ENCODE data around the gene PLAC8L1. TPM values are rescaled to one million over a fixed set of nuclear protein-coding genes. Genes with fewer than 3 reads are reported as not detected.

The PLAC8L1 gene
- total RNA-seq, 1 experiment from 2014 or later: 2.7 TPM

DNA sequence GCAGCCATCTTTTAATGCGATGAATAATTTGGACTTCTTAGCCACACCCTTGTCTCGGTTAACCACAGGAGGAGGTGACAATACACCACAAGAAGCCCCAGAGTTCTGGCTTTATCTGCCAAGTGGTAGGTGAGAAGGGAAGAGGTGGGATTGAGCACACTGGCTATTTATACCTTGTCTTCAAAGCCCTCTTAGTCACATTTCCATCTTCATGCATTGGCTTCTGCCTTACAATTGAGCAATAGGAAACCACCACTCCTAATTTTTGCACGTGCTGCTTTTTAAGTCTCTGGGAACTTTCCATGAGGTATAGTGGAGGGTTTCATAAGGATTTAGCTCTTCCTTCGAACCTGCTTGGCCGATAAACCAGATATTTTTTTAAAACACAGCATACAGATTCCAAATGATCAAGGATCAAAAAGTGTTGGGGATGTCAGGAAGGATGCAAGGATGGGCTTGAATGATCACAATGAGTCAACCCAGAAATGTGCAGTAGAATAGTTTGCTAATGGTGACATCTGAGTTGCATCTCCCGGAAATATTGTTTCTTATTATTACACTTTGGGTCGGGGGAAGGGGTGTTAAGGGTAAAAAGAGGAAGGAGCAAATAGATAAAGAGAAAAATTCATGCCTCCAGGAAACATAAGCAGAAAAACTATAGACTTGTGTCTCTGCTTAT, 25.5 kb downstream of the PLAC8L1 start:
- no peaks in the 10 kb centered on the region for H3K9me3 ChIP-seq (ENCODE audit: low read depth, low read length, poor library complexity, severe bottlenecking)
- intact Hi-C loops (cut with micrococcal nuclease; ENCODE audit: unreplicated experiment): loop anchor here (10.0 kb wide), 1 partner anchor 345 kb away; no protein-coding TSS in a partner anchor
- H3K27me3 ChIP-seq (replicated peaks; ENCODE audit: insufficient read depth, low read depth, low read length, poor library complexity): no peaks in the 10 kb centered on the region
- BruUV-seq (replicated peaks): TSS peak; percentile 8
- H3K27ac ChIP-seq (ENCODE audit: low read depth, low read length, poor library complexity, severe bottlenecking): no peak overlapping the region
- CTCF ChIA-PET: no interaction called here
- H3K36me3 ChIP-seq (ENCODE audit: insufficient read depth, low read length, poor library complexity, severe bottlenecking): no peaks in the 10 kb centered on the region
- no peaks in the 10 kb centered on the region for H3K4me1 ChIP-seq (ENCODE audit: insufficient read depth, low read length, poor library complexity, severe bottlenecking)
- POLR2A ChIA-PET (ENCODE audit: low non-redundant PET): no interaction called here
- no peak overlapping the region for H3K4me3 ChIP-seq (ENCODE audit: low read depth, low read length, poor library complexity, severe bottlenecking)
- DNase-seq (ENCODE audit: low spot score): no peak
- TF ChIP-seq, protein P1, sequence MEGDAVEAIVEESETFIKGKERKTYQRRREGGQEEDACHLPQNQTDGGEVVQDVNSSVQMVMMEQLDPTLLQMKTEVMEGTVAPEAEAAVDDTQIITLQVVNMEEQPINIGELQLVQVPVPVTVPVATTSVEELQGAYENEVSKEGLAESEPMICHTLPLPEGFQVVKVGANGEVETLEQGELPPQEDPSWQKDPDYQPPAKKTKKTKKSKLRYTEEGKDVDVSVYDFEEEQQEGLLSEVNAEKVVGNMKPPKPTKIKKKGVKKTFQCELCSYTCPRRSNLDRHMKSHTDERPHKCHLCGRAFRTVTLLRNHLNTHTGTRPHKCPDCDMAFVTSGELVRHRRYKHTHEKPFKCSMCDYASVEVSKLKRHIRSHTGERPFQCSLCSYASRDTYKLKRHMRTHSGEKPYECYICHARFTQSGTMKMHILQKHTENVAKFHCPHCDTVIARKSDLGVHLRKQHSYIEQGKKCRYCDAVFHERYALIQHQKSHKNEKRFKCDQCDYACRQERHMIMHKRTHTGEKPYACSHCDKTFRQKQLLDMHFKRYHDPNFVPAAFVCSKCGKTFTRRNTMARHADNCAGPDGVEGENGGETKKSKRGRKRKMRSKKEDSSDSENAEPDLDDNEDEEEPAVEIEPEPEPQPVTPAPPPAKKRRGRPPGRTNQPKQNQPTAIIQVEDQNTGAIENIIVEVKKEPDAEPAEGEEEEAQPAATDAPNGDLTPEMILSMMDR (conservative IDR thresholded peaks at IDR 0.05; ENCODE audit: low read depth, low read length): no peak
- TF ChIP-seq EZH2 (IDR thresholded peaks at IDR 0.05; ENCODE audit: borderline replicate concordance, low read depth, low read length, poor library complexity, severe bottlenecking): no peak

DNA sequence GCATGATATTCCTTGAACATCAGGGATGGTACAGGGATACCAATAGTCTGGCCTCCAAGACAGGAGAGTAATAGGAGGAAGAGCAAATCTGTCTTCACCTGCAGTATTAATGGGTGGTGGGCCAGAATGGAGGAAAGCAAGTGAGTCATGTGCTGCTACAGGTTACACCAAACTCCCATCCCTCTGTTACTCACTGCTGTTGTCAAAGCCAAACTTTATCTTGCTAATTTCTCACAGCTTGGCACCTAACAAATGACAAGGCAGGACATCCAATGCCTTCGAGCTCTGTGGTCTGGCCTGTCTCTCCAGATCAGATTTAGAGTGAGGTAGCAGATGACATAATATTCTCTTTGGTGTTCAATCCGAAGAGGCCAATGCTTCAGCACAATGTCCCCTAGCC, 26.8 kb downstream of the PLAC8L1 start:
- Histone ChIP-seq H3K36me3 (ENCODE audit: insufficient read depth, low read length, poor library complexity, severe bottlenecking) (no peaks in the 10 kb centered on the region), H3K9me3 (ENCODE audit: low read depth, low read length, poor library complexity, severe bottlenecking) (no peaks in the 10 kb centered on the region), H3K4me1 (ENCODE audit: insufficient read depth, low read length, poor library complexity, severe bottlenecking) (no peaks in the 10 kb centered on the region), H3K4me3 (ENCODE audit: low read depth, low read length, poor library complexity, severe bottlenecking) (no peak overlapping the region), H3K27ac (ENCODE audit: low read depth, low read length, poor library complexity, severe bottlenecking) (no peak overlapping the region), H3K27me3 (replicated peaks; ENCODE audit: insufficient read depth, low read depth, low read length, poor library complexity) (no peaks in the 10 kb centered on the region)
- intact Hi-C loops (cut with micrococcal nuclease; ENCODE audit: unreplicated experiment): loop anchor here (10.0 kb wide), 1 partner anchor 346 kb away; no protein-coding TSS in a partner anchor
- TF ChIP-seq EZH2 (IDR thresholded peaks at IDR 0.05; ENCODE audit: borderline replicate concordance, low read depth, low read length, poor library complexity, severe bottlenecking): no peak
- no TSS peak for BruUV-seq (replicated peaks)
- no peak for DNase-seq (ENCODE audit: low spot score)
- ChIA-PET POLR2A (ENCODE audit: low non-redundant PET) (no interaction called here), CTCF (no interaction called here)

DNA sequence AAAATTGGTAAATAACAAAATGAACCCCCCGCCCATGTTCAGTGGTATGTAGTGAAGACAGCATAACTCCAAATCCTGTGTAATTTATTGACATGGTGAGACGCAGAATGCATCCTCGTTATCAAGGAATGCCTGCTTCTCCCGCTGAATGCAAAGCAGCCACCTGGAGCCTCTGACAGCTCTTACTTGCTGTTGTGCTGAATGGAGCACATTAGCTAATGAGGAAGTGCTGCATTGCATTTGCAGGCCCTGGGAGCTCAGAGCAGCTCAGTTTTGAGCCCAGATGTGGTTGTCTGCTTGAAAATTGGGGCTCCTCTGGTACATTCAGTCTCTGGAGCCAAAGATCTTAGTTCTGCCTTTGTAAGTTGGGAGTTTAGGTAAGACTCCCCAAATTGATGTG, 28.9 kb downstream of the PLAC8L1 start:
- no TSS peak for BruUV-seq (replicated peaks)
- Histone ChIP-seq H3K4me1 (ENCODE audit: insufficient read depth, low read length, poor library complexity, severe bottlenecking) (no peaks in the 10 kb centered on the region), H3K27ac (ENCODE audit: low read depth, low read length, poor library complexity, severe bottlenecking) (no peak overlapping the region), H3K4me3 (ENCODE audit: low read depth, low read length, poor library complexity, severe bottlenecking) (no peak overlapping the region), H3K9me3 (ENCODE audit: low read depth, low read length, poor library complexity, severe bottlenecking) (no peaks in the 10 kb centered on the region), H3K36me3 (ENCODE audit: insufficient read depth, low read length, poor library complexity, severe bottlenecking) (no peaks in the 10 kb centered on the region), H3K27me3 (replicated peaks; ENCODE audit: insufficient read depth, low read depth, low read length, poor library complexity) (no peaks in the 10 kb centered on the region)
- intact Hi-C loops (cut with micrococcal nuclease; ENCODE audit: unreplicated experiment): loop anchor here (10.0 kb wide), 1 partner anchor 348 kb away; no protein-coding TSS in a partner anchor
- TF ChIP-seq EZH2 (IDR thresholded peaks at IDR 0.05; ENCODE audit: borderline replicate concordance, low read depth, low read length, poor library complexity, severe bottlenecking): no peak
- TF ChIP-seq, protein P1 (conservative IDR thresholded peaks at IDR 0.05; ENCODE audit: low read depth, low read length): no peak
- ChIA-PET POLR2A (ENCODE audit: low non-redundant PET) (no interaction called here), CTCF (no interaction called here)
- DNase-seq (ENCODE audit: low spot score): no peak

DNA sequence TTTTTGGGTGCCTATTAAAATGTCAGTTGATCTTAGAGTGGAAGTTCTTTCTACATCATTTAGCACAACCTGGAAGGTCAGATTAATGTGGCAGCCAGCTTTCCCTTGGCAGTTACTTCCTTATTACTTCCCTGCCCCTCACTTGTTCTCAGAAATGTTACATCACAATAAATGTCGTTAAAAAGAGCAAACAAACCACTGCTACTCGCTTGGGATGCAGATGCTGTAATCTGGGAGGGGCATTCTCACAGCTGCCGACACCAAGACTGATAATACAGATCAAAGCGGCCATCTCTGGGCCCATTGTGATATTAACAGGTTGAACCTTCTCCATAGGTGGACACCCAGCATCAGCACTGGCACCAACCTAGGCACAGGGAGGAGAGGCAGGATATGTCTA, 29.3 kb downstream of the PLAC8L1 start:
- CTCF ChIA-PET: no interaction called here
- intact Hi-C loops (cut with micrococcal nuclease; ENCODE audit: unreplicated experiment): loop anchor here (10.0 kb wide), 1 partner anchor 349 kb away; no protein-coding TSS in a partner anchor
- H3K27me3 ChIP-seq (replicated peaks; ENCODE audit: insufficient read depth, low read depth, low read length, poor library complexity): no peaks in the 10 kb centered on the region
- BruUV-seq (replicated peaks): no TSS peak
- TF ChIP-seq EZH2 (IDR thresholded peaks at IDR 0.05; ENCODE audit: borderline replicate concordance, low read depth, low read length, poor library complexity, severe bottlenecking): no peak
- TF ChIP-seq, protein P1 (conservative IDR thresholded peaks at IDR 0.05; ENCODE audit: low read depth, low read length): no peak
- H3K36me3 ChIP-seq (ENCODE audit: insufficient read depth, low read length, poor library complexity, severe bottlenecking): no peaks in the 10 kb centered on the region
- H3K4me3 ChIP-seq (ENCODE audit: low read depth, low read length, poor library complexity, severe bottlenecking): no peak overlapping the region
- H3K9me3 ChIP-seq (ENCODE audit: low read depth, low read length, poor library complexity, severe bottlenecking): no peaks in the 10 kb centered on the region
- no peaks in the 10 kb centered on the region for H3K4me1 ChIP-seq (ENCODE audit: insufficient read depth, low read length, poor library complexity, severe bottlenecking)
- DNase-seq (ENCODE audit: low spot score): no peak
- POLR2A ChIA-PET (ENCODE audit: low non-redundant PET): no interaction called here
- H3K27ac ChIP-seq (ENCODE audit: low read depth, low read length, poor library complexity, severe bottlenecking): no peak overlapping the region

Data from A673 (cell line).